ENCODE data around the gene GPRC5A.

Gene GPRC5A

DNA sequence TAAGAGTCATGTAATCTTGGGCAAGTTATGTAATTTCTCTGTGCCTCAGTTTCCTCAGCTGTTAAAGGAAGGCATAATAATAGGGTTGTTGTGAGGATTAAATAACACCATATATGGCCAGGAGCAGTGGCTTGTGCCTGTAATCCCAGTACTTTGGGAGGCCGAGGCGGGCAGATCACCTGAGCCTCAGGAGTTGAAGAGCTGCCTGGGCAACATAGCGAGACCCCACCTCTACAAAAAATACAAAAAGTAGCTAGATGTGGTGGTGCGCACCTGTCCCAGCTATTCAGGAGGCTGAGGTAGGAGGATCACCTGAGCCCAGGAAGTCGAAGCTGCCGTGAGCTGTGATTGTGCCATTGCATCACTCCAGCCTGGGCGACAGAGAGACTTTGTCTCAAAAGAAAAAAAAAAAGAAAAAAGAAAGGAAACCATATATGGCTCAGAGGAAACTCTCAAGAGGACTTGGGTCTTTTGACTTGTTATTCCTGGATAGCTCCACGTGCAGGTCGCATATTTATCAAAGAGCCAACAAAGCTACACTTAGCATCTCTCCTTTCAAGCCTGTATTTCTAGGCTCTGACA is 6.9 kb downstream of the GPRC5A start:
- TF ChIP-seq FOXP2 (optimal IDR thresholded peaks at IDR 0.05; ENCODE audit: borderline replicate concordance, extremely low read depth, extremely low read length, insufficient read depth) (no peak), TAF1 (IDR thresholded peaks at IDR 0.05; ENCODE audit: borderline replicate concordance, insufficient read depth, low read length) (no peak), REST (IDR thresholded peaks at IDR 0.05; ENCODE audit: insufficient read depth in 1 of 2, low read depth in 2 of 2, low read length in 2 of 2) (no peak), SIN3A (IDR thresholded peaks at IDR 0.05; ENCODE audit: borderline replicate concordance, insufficient read depth, low read length) (no peak), POLR2AphosphoS5 (IDR thresholded peaks at IDR 0.05; ENCODE audit: low read depth, low read length) (no peak)

DNA sequence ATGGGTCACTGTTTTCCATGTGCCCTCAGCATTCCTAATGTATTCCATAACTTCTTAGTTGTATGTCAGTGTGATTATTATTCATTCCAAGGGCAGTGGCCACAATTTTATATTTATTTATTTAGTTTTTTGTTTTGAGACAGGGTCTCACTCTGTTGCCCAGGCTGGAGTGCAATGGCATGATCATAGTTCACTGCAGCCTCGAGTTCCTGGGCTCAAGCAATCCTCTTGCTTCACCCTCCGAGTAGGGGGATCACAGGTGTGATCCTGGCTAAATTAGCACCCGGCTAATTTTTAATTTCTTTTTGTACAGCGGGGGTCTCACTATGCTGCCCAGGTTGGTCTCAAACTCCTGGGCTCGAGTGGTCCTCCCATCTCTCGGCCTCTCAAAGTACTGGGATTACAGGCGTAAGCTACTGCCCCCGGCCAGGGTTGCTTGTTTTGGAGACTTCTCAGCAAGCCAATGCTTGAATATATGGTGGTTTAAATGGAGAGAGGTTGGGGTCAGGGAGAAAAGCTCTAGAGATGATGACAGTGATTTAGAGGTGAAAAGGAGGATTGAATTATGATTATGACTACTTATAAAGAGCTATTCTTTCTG is 7.6 kb downstream of the GPRC5A start:
- no peak for TF ChIP-seq FOXP2 (optimal IDR thresholded peaks at IDR 0.05; ENCODE audit: borderline replicate concordance, extremely low read depth, extremely low read length, insufficient read depth)
- TF ChIP-seq TAF1 (IDR thresholded peaks at IDR 0.05; ENCODE audit: borderline replicate concordance, insufficient read depth, low read length), result no peak
- no peak for TF ChIP-seq REST (IDR thresholded peaks at IDR 0.05; ENCODE audit: insufficient read depth in 1 of 2, low read depth in 2 of 2, low read length in 2 of 2)
- TF ChIP-seq POLR2AphosphoS5 (IDR thresholded peaks at IDR 0.05; ENCODE audit: low read depth, low read length), result no peak
- TF ChIP-seq SIN3A (IDR thresholded peaks at IDR 0.05; ENCODE audit: borderline replicate concordance, insufficient read depth, low read length), result no peak

DNA sequence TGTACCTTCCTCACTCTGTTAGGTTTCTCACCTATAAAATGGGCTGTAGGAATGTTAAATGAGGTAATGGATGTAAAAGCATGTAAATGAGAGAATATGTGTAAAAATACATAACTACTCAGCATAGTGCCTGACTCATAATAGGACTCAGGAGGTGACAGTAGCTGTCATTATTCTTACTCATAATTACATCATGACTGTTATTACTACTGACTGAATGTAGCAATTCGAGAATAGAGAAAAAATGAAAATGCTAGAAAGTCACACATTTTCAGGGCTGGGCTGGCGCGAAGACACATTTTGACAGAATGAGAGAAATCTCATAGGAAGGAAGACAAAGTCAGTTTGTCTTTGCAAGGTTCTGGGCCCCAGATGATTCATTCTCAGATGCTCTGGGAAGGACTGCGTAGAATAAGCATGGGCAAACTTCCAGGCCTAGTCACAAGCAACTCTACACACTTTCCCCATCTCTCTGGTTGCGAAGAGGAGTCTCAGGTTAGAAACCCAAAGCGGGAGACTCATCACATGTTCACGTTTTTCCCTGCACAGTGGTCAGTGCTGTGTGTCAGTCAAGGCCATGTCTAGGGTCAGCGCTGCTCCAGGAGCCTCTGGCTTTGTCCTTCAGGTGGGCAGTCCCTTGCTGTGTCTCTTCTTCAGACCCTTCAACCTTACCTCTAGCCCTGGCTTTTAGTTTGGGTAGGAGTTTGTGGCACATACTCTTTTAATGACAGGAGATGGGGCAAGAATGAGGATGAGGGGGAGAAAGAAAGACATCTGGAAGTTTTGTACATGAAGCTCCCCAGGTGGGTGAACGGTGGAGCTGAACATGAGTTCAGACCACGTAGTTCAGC is 8.4 kb downstream of the GPRC5A start:
- no peak for TF ChIP-seq TAF1 (IDR thresholded peaks at IDR 0.05; ENCODE audit: borderline replicate concordance, insufficient read depth, low read length)
- no peak for TF ChIP-seq POLR2AphosphoS5 (IDR thresholded peaks at IDR 0.05; ENCODE audit: low read depth, low read length)
- TF ChIP-seq SIN3A (IDR thresholded peaks at IDR 0.05; ENCODE audit: borderline replicate concordance, insufficient read depth, low read length), result no peak
- no peak for TF ChIP-seq FOXP2 (optimal IDR thresholded peaks at IDR 0.05; ENCODE audit: borderline replicate concordance, extremely low read depth, extremely low read length, insufficient read depth)
- no peak for TF ChIP-seq REST (IDR thresholded peaks at IDR 0.05; ENCODE audit: insufficient read depth in 1 of 2, low read depth in 2 of 2, low read length in 2 of 2)

- TF ChIP-seq REST (IDR thresholded peaks at IDR 0.05; ENCODE audit: insufficient read depth in 1 of 2, low read depth in 2 of 2, low read length in 2 of 2), result no peak
- no peak for TF ChIP-seq SIN3A (IDR thresholded peaks at IDR 0.05; ENCODE audit: borderline replicate concordance, insufficient read depth, low read length)
- no peak for TF ChIP-seq FOXP2 (optimal IDR thresholded peaks at IDR 0.05; ENCODE audit: borderline replicate concordance, extremely low read depth, extremely low read length, insufficient read depth)
- no peak for TF ChIP-seq TAF1 (IDR thresholded peaks at IDR 0.05; ENCODE audit: borderline replicate concordance, insufficient read depth, low read length)
- TF ChIP-seq POLR2AphosphoS5 (IDR thresholded peaks at IDR 0.05; ENCODE audit: low read depth, low read length), result no peak
Observed at GRCh38 chr12:12900786-12901157, 9.4 kb downstream of the GPRC5A start.
